Mammary epithelial cell (primary cell): ENCODE results near the gene DPF3.

Experiments
- CTCF ChIP-seq, 2 donors: IDR thresholded peaks in 1 of 2; conservative IDR thresholded peaks in 1 of 2; 2 replicates each; pipeline ENCODE4 v1.5.1; 2011 to 2012; ENCODE audit warnings: inconsistent platforms in 2 of 2, low read length in 2 of 2, mild to moderate bottlenecking in 2 of 2, control low read depth in 1 of 2, low read depth in 1 of 2; ENCODE audit not compliant: insufficient read depth in 1 of 2; ENCODE audit errors: extremely low read depth in 1 of 2
- EZH2 ChIP-seq: IDR thresholded peaks from 2 replicates; pipeline ENCODE4 v1.6.1; 2012; ENCODE audit warnings: low read length, inconsistent platforms, borderline replicate concordance

- TF ChIP-seq CTCF (conservative IDR thresholded peaks at IDR 0.05 in 1 of 2, IDR thresholded peaks at IDR 0.05 in 1 of 2; ENCODE audit: extremely low read depth in 1 of 2, insufficient read depth in 1 of 2, low read depth in 1 of 2, low read length in 2 of 2) (no peak), EZH2 (no peak)
Observed at GRCh38 chr14:72882463-72882862, 11.4 kb downstream of the DPF3 start.
